H9 (cell line): Measurements from ENCODE around the gene PTPA. TPM values are rescaled to one million over a fixed set of nuclear protein-coding genes. Genes with fewer than 3 reads are reported as not detected.

Experiments used
- DNase-seq: peaks from one replicate; pipeline ENCODE4 v3.0.0-alpha.2; 2017
- H2AFZ ChIP-seq: one replicate; pipeline ENCODE4 v1.6.1; 2013; ENCODE audit warnings: mild to moderate bottlenecking, low read length, control low read depth, moderate library complexity
- H2AK5ac ChIP-seq: 2 replicates; pipeline ENCODE4 v1.6.1; 2013; ENCODE audit warnings: low read length, control low read depth, mixed read lengths; ENCODE audit not compliant: insufficient read length
- H2BK120ac ChIP-seq: one replicate; pipeline ENCODE4 v1.6.1; 2013; ENCODE audit warnings: low read depth, mild to moderate bottlenecking, low read length, control low read depth, inconsistent platforms; ENCODE audit not compliant: poor library complexity, severe bottlenecking
- H2BK12ac ChIP-seq: 2 replicates; pipeline ENCODE4 v1.6.1; 2013; ENCODE audit warnings: low read length, control low read depth, mixed read lengths, low read depth; ENCODE audit not compliant: insufficient read length
- H2BK15ac ChIP-seq: 2 replicates; pipeline ENCODE4 v1.6.1; 2013; ENCODE audit warnings: low read depth, low read length, control low read depth
- H2BK20ac ChIP-seq: one replicate; pipeline ENCODE4 v1.6.1; 2013; ENCODE audit warnings: low read depth, mild to moderate bottlenecking, low read length, control low read depth, inconsistent platforms; ENCODE audit not compliant: poor library complexity, severe bottlenecking
- H2BK5ac ChIP-seq: 2 replicates; pipeline ENCODE4 v1.6.1; 2013; ENCODE audit warnings: low read length, control low read depth, mixed read lengths; ENCODE audit not compliant: insufficient read length
- H3K14ac ChIP-seq: 2 replicates; pipeline ENCODE4 v1.6.1; 2013; ENCODE audit warnings: low read length, control low read depth; ENCODE audit not compliant: insufficient read depth
- H3K18ac ChIP-seq: 2 replicates; pipeline ENCODE4 v1.6.1; 2013; ENCODE audit warnings: low read depth, mild to moderate bottlenecking, mixed read lengths, low read length, control low read depth; ENCODE audit not compliant: insufficient read length
- H3K23ac ChIP-seq: 2 replicates; pipeline ENCODE4 v1.6.1; 2013; ENCODE audit warnings: low read length, control low read depth, mixed read lengths, low read depth; ENCODE audit not compliant: insufficient read length
- H3K23me2 ChIP-seq: 2 replicates; pipeline ENCODE4 v1.6.1; 2013; ENCODE audit warnings: low read depth, mild to moderate bottlenecking, mixed read lengths, low read length, control low read depth; ENCODE audit not compliant: insufficient read length, poor library complexity, severe bottlenecking
- H3K27ac ChIP-seq: 2 replicates; pipeline ENCODE4 v1.5.1; 2013; ENCODE audit warnings: low read length, control low read depth, mixed read lengths, low read depth; ENCODE audit not compliant: insufficient read length
- H3K27me3 ChIP-seq: 2 replicates; pipeline ENCODE4 v1.6.1; 2013; ENCODE audit warnings: low read length, control low read depth, inconsistent platforms; ENCODE audit not compliant: insufficient read depth
- H3K4ac ChIP-seq: 2 replicates; pipeline ENCODE4 v1.6.1; 2013; ENCODE audit warnings: low read depth, mild to moderate bottlenecking, control low read depth, inconsistent platforms, low read length, moderate library complexity
- H3K4me1 ChIP-seq: 2 replicates; pipeline ENCODE4 v1.6.1; 2013; ENCODE audit warnings: low read length, control low read depth, inconsistent platforms; ENCODE audit not compliant: insufficient read depth
- H3K4me2 ChIP-seq: 2 replicates; pipeline ENCODE4 v1.6.1; 2013; ENCODE audit warnings: low read length, control low read depth, mixed read lengths; ENCODE audit not compliant: insufficient read length, insufficient read depth
- H3K56ac ChIP-seq: 2 replicates; pipeline ENCODE4 v1.6.1; 2013; ENCODE audit warnings: low read depth, mild to moderate bottlenecking, mixed read lengths, low read length, control low read depth; ENCODE audit not compliant: insufficient read length
- H3K79me1 ChIP-seq: 2 replicates; pipeline ENCODE4 v1.6.1; 2013; ENCODE audit warnings: low read depth, mild to moderate bottlenecking, moderate library complexity, low read length, control low read depth, inconsistent platforms; ENCODE audit not compliant: insufficient read depth, poor library complexity, severe bottlenecking
- H3K79me2 ChIP-seq: 2 replicates; pipeline ENCODE4 v1.6.1; 2013; ENCODE audit warnings: low read length, control low read depth, inconsistent platforms; ENCODE audit not compliant: insufficient read depth
- H3K9ac ChIP-seq: 2 replicates; pipeline ENCODE4 v1.6.1; 2013; ENCODE audit warnings: low read length, control low read depth, mixed read lengths; ENCODE audit not compliant: insufficient read length; ENCODE audit errors: extremely low read depth
- H3K9me3 ChIP-seq: one replicate; pipeline ENCODE4 v1.6.1; 2013; ENCODE audit warnings: low read depth, low read length, inconsistent platforms; ENCODE audit not compliant: control insufficient read depth
- H3T11ph ChIP-seq: one replicate; pipeline ENCODE4 v1.6.1; 2013; ENCODE audit warnings: mild to moderate bottlenecking, low read length, control low read depth, inconsistent platforms
- H4K20me1 ChIP-seq: one replicate; pipeline ENCODE4 v1.6.1; 2013; ENCODE audit not compliant: control insufficient read depth, insufficient read length, insufficient read depth
- H4K5ac ChIP-seq: 2 replicates; pipeline ENCODE4 v1.6.1; 2013; ENCODE audit warnings: low read depth, mild to moderate bottlenecking, mixed read lengths, low read length, control low read depth; ENCODE audit not compliant: insufficient read length
- H4K8ac ChIP-seq: replicated peaks from 2 replicates; pipeline ENCODE4 v1.6.1; 2013; ENCODE audit warnings: low read length, control low read depth, mixed read lengths, low read depth; ENCODE audit not compliant: insufficient read length
- H4K91ac ChIP-seq: 2 replicates; pipeline ENCODE4 v1.6.1; 2013; ENCODE audit warnings: low read depth, mild to moderate bottlenecking, moderate library complexity, mixed read lengths, low read length, control low read depth; ENCODE audit not compliant: insufficient read length
- H3K27ac Mint-ChIP-seq, 3 experiments: 2 replicates in 2 of 3; 3 replicates in 1 of 3; pipeline ENCODE4 v1.8.0; 2020 to 2021; ENCODE audit warnings: mixed read lengths in 3 of 3, mild to moderate bottlenecking in 1 of 3, moderate library complexity in 1 of 3
- H3K27me3 Mint-ChIP-seq: 2 replicates; pipeline ENCODE4 v1.8.0; 2021; ENCODE audit warnings: low read depth, mild to moderate bottlenecking, moderate library complexity, mixed read lengths
- H3K36me3 Mint-ChIP-seq, 3 experiments: 2 replicates in 2 of 3; 3 replicates in 1 of 3; pipeline ENCODE4 v1.8.0; 2020 to 2021; ENCODE audit warnings: low read depth in 3 of 3, mixed read lengths in 3 of 3; ENCODE audit not compliant: insufficient read depth in 1 of 3
- H3K4me1 Mint-ChIP-seq, 2 experiments: 2 replicates each; pipeline ENCODE4 v1.8.0; 2020; ENCODE audit warnings: mixed read lengths in 2 of 2
- H3K4me3 Mint-ChIP-seq, 2 experiments: 2 replicates in 1 of 2; 3 replicates in 1 of 2; pipeline ENCODE4 v1.8.0; 2020 to 2021; ENCODE audit warnings: mild to moderate bottlenecking in 2 of 2, mixed read lengths in 2 of 2, moderate library complexity in 1 of 2
- H3K9me3 Mint-ChIP-seq, 2 experiments: 2 replicates in 1 of 2; 3 replicates in 1 of 2; pipeline ENCODE4 v1.8.0; 2020; ENCODE audit warnings: mild to moderate bottlenecking in 2 of 2, mixed read lengths in 2 of 2, moderate library complexity in 1 of 2
- WGBS: extraction: QIAGEN DNeasy Blood & Tissue Kit; methylation state at CpG from one replicate; pipeline ENCODE4 v1.1.7; 2013; ENCODE audit warnings: missing lambda C conversion rate, low lambda C conversion rate, mixed read lengths; ENCODE audit not compliant: insufficient read length; ENCODE audit errors: extremely low coverage; 5-methylcytosine and 5-hydroxymethylcytosine counted together
- total RNA-seq: library from RNA; stranded (reverse); gene quantifications from 2 replicates; pipeline ENCODE4 v1.2.1, GENCODE V29; 2021
- TF ChIP-seq, protein P1 (sequence below): fragments of 200-600 bp; sonication (generic); conservative IDR thresholded peaks from 3 replicates; pipeline ENCODE4 v1.8.0; 2021; ENCODE audit warnings: antibody characterized with exemption, mild to moderate bottlenecking

PTPA gene
- total RNA-seq, 1 experiment from 2014 or later: 145 TPM

DNA sequence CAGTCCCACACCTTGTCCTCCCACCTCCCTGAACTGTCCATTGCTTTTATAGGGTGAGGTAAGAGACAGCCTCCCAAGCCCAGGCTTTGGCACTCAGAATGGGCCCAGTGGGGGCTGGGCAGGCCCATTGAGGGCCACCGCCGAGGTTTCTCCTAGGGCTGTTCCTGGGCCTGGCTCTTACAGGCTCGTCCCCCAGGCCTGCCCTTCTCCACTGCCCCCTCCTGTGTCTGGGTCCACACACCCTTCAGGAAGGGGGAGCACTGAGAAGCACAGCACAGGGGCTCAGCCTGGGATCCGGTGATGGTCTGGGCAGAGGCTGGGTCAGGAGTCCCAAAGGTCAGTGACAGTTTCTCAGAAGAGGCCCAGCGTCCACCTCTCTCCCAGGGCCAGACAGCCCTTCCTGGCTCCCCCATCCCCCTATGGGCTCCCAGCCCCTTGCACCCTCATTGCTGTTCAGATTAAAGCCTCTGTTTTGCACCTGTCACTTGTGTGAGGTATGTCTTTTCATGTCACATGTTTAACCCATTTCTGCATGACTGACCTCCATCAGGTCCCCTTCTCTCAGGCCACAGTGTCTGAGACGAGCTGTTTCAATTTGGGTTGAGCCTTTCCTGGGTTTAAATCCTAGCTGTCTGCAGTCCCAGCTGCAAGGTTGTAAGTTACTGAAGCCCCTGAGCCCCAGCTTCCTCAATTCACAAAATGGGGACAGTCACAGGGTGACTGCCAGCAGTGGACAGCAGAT, 37.4 kb downstream of the PTPA start:
- Histone ChIP-seq H3T11ph (no peak overlapping the region), H2BK20ac (no peak overlapping the region), H2BK12ac (no peak overlapping the region), H3K14ac (no peak overlapping the region), H3K23ac (no peak overlapping the region), H3K4me1 (peaks cover 7% of the 10 kb centered on the region; the same call in 1 of the 2 replicates), H2AK5ac (no peak overlapping the region), H2BK5ac (no peak overlapping the region), H3K23me2 (no peaks in the 10 kb centered on the region), H3K79me1 (no peaks in the 10 kb centered on the region), H3K27ac (no peak overlapping the region), H3K79me2 (no peaks in the 10 kb centered on the region), H3K9me3 (no peaks in the 10 kb centered on the region), H3K56ac (no peak overlapping the region), H3K9ac (no peak overlapping the region), H2AFZ (no peak overlapping the region), H3K27me3 (no peaks in the 10 kb centered on the region), H4K5ac (no peak overlapping the region), H3K18ac (no peak overlapping the region), H4K91ac (no peak overlapping the region), H2BK120ac (no peak overlapping the region), H2BK15ac (no peak overlapping the region), H4K20me1 (no peaks in the 10 kb centered on the region), H3K4ac (no peak overlapping the region), H3K4me2 (no peak overlapping the region), H4K8ac (no peak overlapping the region)
- no peak for DNase-seq
- TF ChIP-seq, protein P1, sequence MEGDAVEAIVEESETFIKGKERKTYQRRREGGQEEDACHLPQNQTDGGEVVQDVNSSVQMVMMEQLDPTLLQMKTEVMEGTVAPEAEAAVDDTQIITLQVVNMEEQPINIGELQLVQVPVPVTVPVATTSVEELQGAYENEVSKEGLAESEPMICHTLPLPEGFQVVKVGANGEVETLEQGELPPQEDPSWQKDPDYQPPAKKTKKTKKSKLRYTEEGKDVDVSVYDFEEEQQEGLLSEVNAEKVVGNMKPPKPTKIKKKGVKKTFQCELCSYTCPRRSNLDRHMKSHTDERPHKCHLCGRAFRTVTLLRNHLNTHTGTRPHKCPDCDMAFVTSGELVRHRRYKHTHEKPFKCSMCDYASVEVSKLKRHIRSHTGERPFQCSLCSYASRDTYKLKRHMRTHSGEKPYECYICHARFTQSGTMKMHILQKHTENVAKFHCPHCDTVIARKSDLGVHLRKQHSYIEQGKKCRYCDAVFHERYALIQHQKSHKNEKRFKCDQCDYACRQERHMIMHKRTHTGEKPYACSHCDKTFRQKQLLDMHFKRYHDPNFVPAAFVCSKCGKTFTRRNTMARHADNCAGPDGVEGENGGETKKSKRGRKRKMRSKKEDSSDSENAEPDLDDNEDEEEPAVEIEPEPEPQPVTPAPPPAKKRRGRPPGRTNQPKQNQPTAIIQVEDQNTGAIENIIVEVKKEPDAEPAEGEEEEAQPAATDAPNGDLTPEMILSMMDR: no peak
- H3K27me3 Mint-ChIP-seq: no peaks in the 10 kb centered on the region
- H3K4me1 Mint-ChIP-seq: peaks cover 13 to 27% of the 10 kb centered on the region in 2 experiments
- peak overlapping the region in 1 of 3 experiments; percentile 74; a peak in 2 of 7 replicates for H3K27ac Mint-ChIP-seq
- no CpG with 5 or more reads among the region's 6 CpGs for WGBS
- no peaks in the 10 kb centered on the region for H3K9me3 Mint-ChIP-seq
- H3K4me3 Mint-ChIP-seq: no peak overlapping the region
- H3K36me3 Mint-ChIP-seq: peaks cover 15 to 42% (median 33%) of the 10 kb centered on the region in 3 experiments; a peak in 6 of 7 replicates
